Measurements from ENCODE around the gene STX16. TPM values are rescaled to one million over a fixed set of nuclear protein-coding genes. Genes with fewer than 3 reads are reported as not detected.

The STX16 gene
- total RNA-seq, 1 experiment from 2014 or later: 89.1 TPM

GRCh38 chr20:58603721-58604120 is 47.4 kb upstream of the STX16 start:
- ATAC-seq: no peak

DNA sequence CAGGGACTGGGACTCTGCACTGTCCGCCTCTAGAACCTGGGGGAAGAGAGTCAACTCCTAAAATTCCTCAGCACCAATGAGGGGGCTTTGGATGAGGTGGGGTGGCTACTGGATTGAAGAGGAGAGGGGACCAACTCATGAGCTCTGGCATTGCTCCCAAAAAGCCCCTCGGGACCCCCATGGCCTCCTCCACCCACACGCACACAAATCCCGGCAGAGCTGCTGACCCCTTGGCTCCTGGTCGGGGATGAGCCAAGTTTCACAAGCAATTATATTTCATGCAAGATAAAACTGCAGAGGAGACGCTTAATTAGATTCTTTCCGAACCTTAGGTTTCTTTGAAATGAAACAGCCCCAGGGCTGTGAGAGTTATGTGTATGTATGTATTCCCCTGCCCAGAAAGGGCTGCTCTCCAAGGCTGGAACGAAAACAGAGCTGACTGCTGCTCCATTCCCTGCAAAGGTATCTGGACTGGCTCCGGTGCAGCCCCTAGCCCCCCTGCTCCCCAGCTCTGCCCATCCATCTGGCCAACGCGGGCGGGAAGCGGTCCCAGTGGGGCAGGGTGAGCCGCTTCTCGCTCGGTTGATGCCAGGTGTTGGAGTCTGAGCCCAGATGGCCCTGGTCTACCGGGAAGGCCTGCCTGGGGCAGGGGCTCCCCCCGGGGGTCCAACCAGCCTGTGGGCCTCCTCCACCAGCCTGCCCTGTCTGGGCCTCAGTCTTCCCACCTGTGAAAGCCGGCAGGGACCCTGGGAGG is 46.8 kb upstream of the STX16 start:
- Mint-ChIP-seq H3K36me3 (no peaks in the 10 kb centered on the region), H3K9me3 (no peaks in the 10 kb centered on the region), H3K4me3 (no peak overlapping the region), H3K4me1 (0 out of 2 replicates have a peak, but pooled peaks cover 4% of the 10 kb centered on the region), H3K27ac (no peak overlapping the region), H3K27me3 (ENCODE audit: low read depth) (no peaks in the 10 kb centered on the region; the same call in 1 of the 2 replicates)
- DNase-seq (ENCODE audit: low spot score) (no peak), ATAC-seq (no peak)
- CTCF ChIA-PET: interaction anchor here (1.0 kb wide), 1 partner anchor 123 kb away, joined by 3 read pairs; no protein-coding TSS in a partner anchor
- POLR2A ChIA-PET: no interaction called here
- TF ChIP-seq ZNF121 (CRISPR knock-in tag; IDR thresholded peaks at IDR 0.05) (peak; percentile 63), E2F1 (CRISPR knock-in tag; IDR thresholded peaks at IDR 0.05) (no peak), CREB1 (CRISPR knock-in tag; IDR thresholded peaks at IDR 0.05) (no peak), PRDM15 (CRISPR knock-in tag; IDR thresholded peaks at IDR 0.05) (no peak)
- TF ChIP-seq, protein P1, sequence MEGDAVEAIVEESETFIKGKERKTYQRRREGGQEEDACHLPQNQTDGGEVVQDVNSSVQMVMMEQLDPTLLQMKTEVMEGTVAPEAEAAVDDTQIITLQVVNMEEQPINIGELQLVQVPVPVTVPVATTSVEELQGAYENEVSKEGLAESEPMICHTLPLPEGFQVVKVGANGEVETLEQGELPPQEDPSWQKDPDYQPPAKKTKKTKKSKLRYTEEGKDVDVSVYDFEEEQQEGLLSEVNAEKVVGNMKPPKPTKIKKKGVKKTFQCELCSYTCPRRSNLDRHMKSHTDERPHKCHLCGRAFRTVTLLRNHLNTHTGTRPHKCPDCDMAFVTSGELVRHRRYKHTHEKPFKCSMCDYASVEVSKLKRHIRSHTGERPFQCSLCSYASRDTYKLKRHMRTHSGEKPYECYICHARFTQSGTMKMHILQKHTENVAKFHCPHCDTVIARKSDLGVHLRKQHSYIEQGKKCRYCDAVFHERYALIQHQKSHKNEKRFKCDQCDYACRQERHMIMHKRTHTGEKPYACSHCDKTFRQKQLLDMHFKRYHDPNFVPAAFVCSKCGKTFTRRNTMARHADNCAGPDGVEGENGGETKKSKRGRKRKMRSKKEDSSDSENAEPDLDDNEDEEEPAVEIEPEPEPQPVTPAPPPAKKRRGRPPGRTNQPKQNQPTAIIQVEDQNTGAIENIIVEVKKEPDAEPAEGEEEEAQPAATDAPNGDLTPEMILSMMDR (IDR thresholded peaks at IDR 0.05): no peak

More at GRCh38 chr20:58603721-58604120, 47.4 kb upstream of the STX16 start:
- H3K4me3 Mint-ChIP-seq: no peak overlapping the region
- no peaks in the 10 kb centered on the region for H3K9me3 Mint-ChIP-seq
- no peak overlapping the region for H3K27ac Mint-ChIP-seq
- TF ChIP-seq EMX1 (CRISPR knock-in tag; IDR thresholded peaks at IDR 0.05) (no peak), NR1H2 (CRISPR knock-in tag; IDR thresholded peaks at IDR 0.05) (no peak), RORB (CRISPR knock-in tag; IDR thresholded peaks at IDR 0.05) (no peak), TEAD4 (CRISPR knock-in tag; IDR thresholded peaks at IDR 0.05) (no peak), ATF2 (CRISPR knock-in tag; IDR thresholded peaks at IDR 0.05; ENCODE audit: borderline replicate concordance, low read depth) (no peak), TCF7 (CRISPR knock-in tag; IDR thresholded peaks at IDR 0.05; ENCODE audit: low read depth) (no peak)
- ChIA-PET CTCF (interaction anchor here (1.0 kb wide), 1 partner anchor 123 kb away, joined by 3 read pairs; no protein-coding TSS in a partner anchor), POLR2A (no interaction called here)
- no peaks in the 10 kb centered on the region; the same call in 1 of the 2 replicates for H3K27me3 Mint-ChIP-seq (ENCODE audit: low read depth)
- DNase-seq (ENCODE audit: low spot score): no peak
- H3K4me1 Mint-ChIP-seq: 0 out of 2 replicates have a peak, but pooled peaks cover 4% of the 10 kb centered on the region
- no peaks in the 10 kb centered on the region for H3K36me3 Mint-ChIP-seq

DNA sequence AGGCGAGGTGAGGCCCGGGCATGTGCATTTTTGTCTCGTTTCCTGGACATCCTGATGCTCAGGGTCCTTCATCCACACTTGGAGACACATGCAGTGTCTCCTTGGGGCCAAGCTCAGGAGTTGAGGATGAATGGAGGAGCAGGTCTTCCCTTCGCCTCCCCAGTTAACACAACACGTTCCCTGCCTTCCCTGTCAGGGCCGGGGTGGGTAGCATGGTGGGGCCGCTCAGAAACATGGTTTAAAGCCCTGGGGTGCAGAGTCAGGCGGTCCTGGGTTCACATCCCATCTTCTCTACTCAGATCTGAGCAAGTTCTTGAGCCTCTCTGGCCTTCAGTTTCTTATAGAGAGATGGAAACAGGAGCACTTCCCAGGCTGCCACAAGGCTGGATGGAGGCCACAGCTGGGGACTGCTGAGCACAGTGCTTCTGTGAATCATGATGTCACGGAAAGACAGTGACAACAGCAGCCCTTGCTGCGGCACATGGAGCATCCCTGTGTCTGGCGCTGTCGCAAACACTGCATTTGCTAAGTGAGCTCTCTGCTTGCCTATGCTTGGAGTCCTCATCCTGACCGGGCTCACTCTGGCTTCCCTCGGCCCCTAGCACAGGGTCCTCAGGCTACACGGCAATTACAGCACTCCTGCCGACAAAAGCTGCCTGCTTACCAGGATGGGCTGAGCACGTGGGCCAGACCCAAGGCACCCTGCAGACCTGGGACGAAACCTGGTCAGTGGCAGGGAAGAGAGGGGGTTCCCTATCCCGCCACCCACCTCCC is 45.6 kb upstream of the STX16 start:
- no peaks in the 10 kb centered on the region; the same call in 1 of the 2 replicates for H3K27me3 Mint-ChIP-seq (ENCODE audit: low read depth)
- TF ChIP-seq, protein P2, sequence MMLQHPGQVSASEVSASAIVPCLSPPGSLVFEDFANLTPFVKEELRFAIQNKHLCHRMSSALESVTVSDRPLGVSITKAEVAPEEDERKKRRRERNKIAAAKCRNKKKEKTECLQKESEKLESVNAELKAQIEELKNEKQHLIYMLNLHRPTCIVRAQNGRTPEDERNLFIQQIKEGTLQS (CRISPR knock-in tag; conservative IDR thresholded peaks at IDR 0.05): no peak
- TF ChIP-seq, protein P3, sequence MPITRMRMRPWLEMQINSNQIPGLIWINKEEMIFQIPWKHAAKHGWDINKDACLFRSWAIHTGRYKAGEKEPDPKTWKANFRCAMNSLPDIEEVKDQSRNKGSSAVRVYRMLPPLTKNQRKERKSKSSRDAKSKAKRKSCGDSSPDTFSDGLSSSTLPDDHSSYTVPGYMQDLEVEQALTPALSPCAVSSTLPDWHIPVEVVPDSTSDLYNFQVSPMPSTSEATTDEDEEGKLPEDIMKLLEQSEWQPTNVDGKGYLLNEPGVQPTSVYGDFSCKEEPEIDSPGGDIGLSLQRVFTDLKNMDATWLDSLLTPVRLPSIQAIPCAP (CRISPR knock-in tag; IDR thresholded peaks at IDR 0.05): no peak
- TF ChIP-seq FOXJ3 (CRISPR knock-in tag; IDR thresholded peaks at IDR 0.05; ENCODE audit: borderline replicate concordance): no peak
- no peaks in the 10 kb centered on the region for H3K36me3 Mint-ChIP-seq
- ChIA-PET CTCF (no interaction called here), POLR2A (no interaction called here)
- no peak overlapping the region for H3K27ac Mint-ChIP-seq
- DNase-seq (ENCODE audit: low spot score) (no peak), ATAC-seq (no peak)
- H3K9me3 Mint-ChIP-seq: no peaks in the 10 kb centered on the region
- H3K4me3 Mint-ChIP-seq: no peak overlapping the region
- H3K4me1 Mint-ChIP-seq: 0 out of 2 replicates have a peak, but pooled peaks cover 4% of the 10 kb centered on the region

Data from WTC11 (cell line).